Ishikawa (cell line): ENCODE results near the gene IBSP.

ENCODE experiments used
- EGR1 ChIP-seq: IDR thresholded peaks from 2 replicates; pipeline ENCODE4 v1.6.1; 2012
- EP300 ChIP-seq: IDR thresholded peaks from 2 replicates; pipeline ENCODE4 v1.6.1; 2012; ENCODE audit warnings: borderline replicate concordance
- FOXM1 ChIP-seq: IDR thresholded peaks from 2 replicates; pipeline ENCODE4 v1.6.1; 2012; ENCODE audit warnings: low read depth, borderline replicate concordance
- NFIC ChIP-seq: IDR thresholded peaks from 2 replicates; pipeline ENCODE4 v1.6.1; 2012
- RAD21 ChIP-seq: IDR thresholded peaks from 2 replicates; pipeline ENCODE4 v1.6.1; 2012; ENCODE audit warnings: low read depth
- TAF1 ChIP-seq: IDR thresholded peaks from 2 replicates; pipeline ENCODE4 v1.6.1; 2012; ENCODE audit warnings: low read depth, mild to moderate bottlenecking
- TF ChIP-seq, protein P1 (sequence below): IDR thresholded peaks from 2 replicates; pipeline ENCODE4 v1.6.1; 2012; ENCODE audit warnings: low read depth, mild to moderate bottlenecking

DNA sequence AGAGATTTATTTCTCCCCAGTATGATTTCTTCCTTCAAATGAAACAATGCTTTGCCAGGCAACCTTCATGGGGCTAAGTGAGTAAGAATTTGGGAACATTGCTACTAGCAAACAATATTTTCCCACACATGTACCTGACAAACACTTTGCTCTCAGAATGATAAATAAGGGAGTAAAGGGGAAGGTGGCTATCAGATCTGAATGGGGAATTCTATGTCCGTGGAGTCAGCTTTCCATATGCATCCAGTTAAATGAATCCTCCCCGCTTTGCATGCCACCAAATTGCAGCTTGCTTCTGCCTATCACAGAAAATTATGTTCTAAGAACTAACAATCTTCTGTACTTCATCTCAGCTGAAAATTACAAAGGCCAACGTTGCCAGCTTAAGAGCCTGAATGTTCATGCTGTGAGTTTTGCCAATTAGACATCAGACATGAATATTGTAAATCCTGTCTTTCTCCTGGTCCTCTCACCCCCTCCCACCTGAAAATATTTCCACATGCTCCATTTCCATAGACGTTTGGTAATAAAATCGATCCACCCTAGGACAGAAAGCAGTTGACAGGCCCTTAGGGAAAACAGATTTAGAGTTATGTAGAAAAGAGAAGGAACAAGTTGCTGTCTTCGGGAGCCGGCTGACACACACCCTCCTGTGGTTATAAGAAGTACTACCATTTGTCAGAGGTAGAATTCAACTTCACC is 39.7 kb downstream of the IBSP start:
- TF ChIP-seq, protein P1, sequence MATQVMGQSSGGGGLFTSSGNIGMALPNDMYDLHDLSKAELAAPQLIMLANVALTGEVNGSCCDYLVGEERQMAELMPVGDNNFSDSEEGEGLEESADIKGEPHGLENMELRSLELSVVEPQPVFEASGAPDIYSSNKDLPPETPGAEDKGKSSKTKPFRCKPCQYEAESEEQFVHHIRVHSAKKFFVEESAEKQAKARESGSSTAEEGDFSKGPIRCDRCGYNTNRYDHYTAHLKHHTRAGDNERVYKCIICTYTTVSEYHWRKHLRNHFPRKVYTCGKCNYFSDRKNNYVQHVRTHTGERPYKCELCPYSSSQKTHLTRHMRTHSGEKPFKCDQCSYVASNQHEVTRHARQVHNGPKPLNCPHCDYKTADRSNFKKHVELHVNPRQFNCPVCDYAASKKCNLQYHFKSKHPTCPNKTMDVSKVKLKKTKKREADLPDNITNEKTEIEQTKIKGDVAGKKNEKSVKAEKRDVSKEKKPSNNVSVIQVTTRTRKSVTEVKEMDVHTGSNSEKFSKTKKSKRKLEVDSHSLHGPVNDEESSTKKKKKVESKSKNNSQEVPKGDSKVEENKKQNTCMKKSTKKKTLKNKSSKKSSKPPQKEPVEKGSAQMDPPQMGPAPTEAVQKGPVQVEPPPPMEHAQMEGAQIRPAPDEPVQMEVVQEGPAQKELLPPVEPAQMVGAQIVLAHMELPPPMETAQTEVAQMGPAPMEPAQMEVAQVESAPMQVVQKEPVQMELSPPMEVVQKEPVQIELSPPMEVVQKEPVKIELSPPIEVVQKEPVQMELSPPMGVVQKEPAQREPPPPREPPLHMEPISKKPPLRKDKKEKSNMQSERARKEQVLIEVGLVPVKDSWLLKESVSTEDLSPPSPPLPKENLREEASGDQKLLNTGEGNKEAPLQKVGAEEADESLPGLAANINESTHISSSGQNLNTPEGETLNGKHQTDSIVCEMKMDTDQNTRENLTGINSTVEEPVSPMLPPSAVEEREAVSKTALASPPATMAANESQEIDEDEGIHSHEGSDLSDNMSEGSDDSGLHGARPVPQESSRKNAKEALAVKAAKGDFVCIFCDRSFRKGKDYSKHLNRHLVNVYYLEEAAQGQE = no peak
- TF ChIP-seq FOXM1 (no peak), RAD21 (peak; percentile 73), EGR1 (no peak), EP300 (no peak), NFIC (no peak), TAF1 (no peak)
